HCT116 (cell line): ENCODE measurements around the gene TRIM37. TPM values are rescaled to one million over a fixed set of nuclear protein-coding genes. Genes with fewer than 3 reads are reported as not detected.

Experiments
- ATAC-seq: fragments of 200-7000 bp; cut with Tn5 transposase; 2 replicates; pipeline ENCODE4 v1.9.1; 2020; ENCODE audit warnings: mild to moderate bottlenecking, moderate library complexity
- Bru-seq: library from RNA; stranded (reverse); fragments of 400-500 nt; gene quantifications from one replicate; lab custom pipeline; 2021; lab: Mats Ljungman, UMichigan
- BruChase-seq, 2 experiments: library from RNA; stranded (reverse); fragments of 400-500 nt; gene quantifications; one replicate each; lab custom pipeline; 2021; lab: Mats Ljungman, UMichigan
- BruUV-seq: library from RNA; stranded (reverse); fragments of 400-500 nt; replicated peaks from 2 replicates; lab custom pipeline; 2021; lab: Mats Ljungman, UMichigan
- CTCF ChIA-PET: fragments of 300-600 bp; sonication (Branson Sonifier 250); formaldehyde crosslinking; loops from one replicate; lab custom pipeline; 2021; ENCODE audit warnings: antibody characterized with exemption; lab: Charles Lee
- POLR2A ChIA-PET: fragments of 300-600, 350-600 bp; sonication (Branson Sonifier 250); formaldehyde crosslinking; loops from one replicate; lab custom pipeline; 2021; ENCODE audit warnings: antibody characterized with exemption; lab: Charles Lee
- RAD21 ChIA-PET, 2 experiments: fragments of 300-600 bp; sonication (Branson Sonifier 250); formaldehyde crosslinking; loops; one replicate each; lab custom pipeline; 2023; ENCODE audit warnings: low total read pairs in 2 of 2; ENCODE audit not compliant: uncharacterized antibody in 2 of 2, unreplicated experiment in 2 of 2, low non-redundant PET in 1 of 2; lab: Charles Lee
- DNase-seq: peaks from one replicate; pipeline ENCODE4 v3.0.0-alpha.2; 2010; ENCODE audit warnings: low read depth, low spot score
- H2AFZ ChIP-seq: fragments of 200-600 bp; shearing (Covaris generic), sonication (generic); 2 replicates; pipeline ENCODE4 v1.6.1; 2017; ENCODE audit warnings: low read depth, mixed run types, mixed read lengths, antibody characterized with exemption, low read length; ENCODE audit not compliant: poor library complexity, severe bottlenecking
- H3K27ac ChIP-seq: 2 replicates; pipeline ENCODE4 v1.5.1; 2012; ENCODE audit warnings: low read depth, low read length
- H3K27me3 ChIP-seq: fragments of 200-600 bp; sonication (generic); 2 replicates; pipeline ENCODE4 v1.6.1; 2016; ENCODE audit warnings: mixed run types, low read length, mixed read lengths; ENCODE audit not compliant: insufficient read depth
- H3K36me3 ChIP-seq, 2 experiments: fragments of 200-500 bp in 1 of 2; fragments of 200-600 bp in 1 of 2; sonication (Bioruptor generic) in 1 of 2; sonication (generic) in 1 of 2; 2 replicates each; pipeline versions ENCODE4 v1.5.1 to v1.6.1; 2014 to 2016; ENCODE audit warnings: low read length in 2 of 2, inconsistent platforms in 1 of 2, mixed read lengths in 1 of 2, mixed run types in 1 of 2; ENCODE audit not compliant: insufficient read depth in 2 of 2, control insufficient read depth in 1 of 2
- H3K4me1 ChIP-seq, 2 experiments: fragments of 200-600 bp in 1 of 2; sonication (generic) in 1 of 2; 2 replicates each; pipeline versions ENCODE4 v1.5.1 to v1.6.1; 2012 to 2017; ENCODE audit warnings: low read length in 2 of 2, inconsistent platforms in 1 of 2, mild to moderate bottlenecking in 1 of 2, mixed read lengths in 1 of 2, mixed run types in 1 of 2, moderate library complexity in 1 of 2; ENCODE audit not compliant: insufficient read depth in 2 of 2, control insufficient read depth in 1 of 2
- H3K4me2 ChIP-seq: fragments of 200-600 bp; sonication (generic); 2 replicates; pipeline ENCODE4 v1.6.1; 2017; ENCODE audit warnings: mixed run types, low read length, mixed read lengths
- H3K4me3 ChIP-seq, 2 experiments: fragments of 200-600 bp in 1 of 2; sonication (generic) in 1 of 2; replicated peaks in 1 of 2; 2 replicates each; pipeline ENCODE4 v1.5.1; 2011 to 2016; ENCODE audit warnings: low read length in 2 of 2, control low read depth in 1 of 2, low read depth in 1 of 2, mild to moderate bottlenecking in 1 of 2, mixed read lengths in 1 of 2, mixed run types in 1 of 2
- H3K79me2 ChIP-seq: fragments of 200-600 bp; sonication (generic); 2 replicates; pipeline ENCODE4 v1.6.1; 2017; ENCODE audit warnings: mild to moderate bottlenecking, mixed run types, low read length, moderate library complexity, mixed read lengths; ENCODE audit not compliant: insufficient read depth
- H3K9ac ChIP-seq: fragments of 200-600 bp; sonication (generic); 2 replicates; pipeline ENCODE4 v1.6.1; 2016; ENCODE audit warnings: low read length, mixed read lengths
- H3K9me2 ChIP-seq: fragments of 200-600 bp; sonication (generic), shearing (Covaris generic); 2 replicates; pipeline ENCODE4 v1.6.1; 2017; ENCODE audit warnings: mixed run types, mild to moderate bottlenecking, moderate library complexity; ENCODE audit not compliant: insufficient read depth
- H3K9me3 ChIP-seq, 2 experiments: fragments of 200-500 bp in 1 of 2; fragments of 200-600 bp in 1 of 2; sonication (Bioruptor generic) in 1 of 2; sonication (generic) in 1 of 2; 2 replicates each; pipeline ENCODE4 v1.6.1; 2014 to 2017; ENCODE audit warnings: low read length in 2 of 2, mixed read lengths in 2 of 2, inconsistent platforms in 1 of 2, low read depth in 1 of 2, mild to moderate bottlenecking in 1 of 2, mixed run types in 1 of 2, moderate library complexity in 1 of 2; ENCODE audit not compliant: control insufficient read depth in 1 of 2, insufficient read depth in 1 of 2
- H4K20me1 ChIP-seq: fragments of 200-600 bp; sonication (generic), shearing (Covaris generic); 2 replicates; pipeline ENCODE4 v1.6.1; 2017; ENCODE audit warnings: mixed run types, mild to moderate bottlenecking, moderate library complexity; ENCODE audit not compliant: insufficient read depth
- CBX3 ChIP-seq: IDR thresholded peaks from 2 replicates; pipeline ENCODE4 v1.6.1; 2012; ENCODE audit warnings: low read depth
- CTCF ChIP-seq, 3 experiments: fragments of 200-600 bp in 1 of 3; sonication (generic) in 1 of 3; IDR thresholded peaks in 2 of 3; conservative IDR thresholded peaks in 1 of 3; 2 replicates each; pipeline ENCODE4 v1.5.1; 2012 to 2017; ENCODE audit warnings: low read depth in 2 of 3, low read length in 2 of 3, antibody characterized with exemption in 1 of 3, borderline replicate concordance in 1 of 3, control low read depth in 1 of 3, mild to moderate bottlenecking in 1 of 3, mixed read lengths in 1 of 3, mixed run types in 1 of 3, moderate library complexity in 1 of 3; ENCODE audit not compliant: insufficient read depth in 1 of 3
- EGR1 ChIP-seq: IDR thresholded peaks from 2 replicates; pipeline ENCODE4 v1.6.1; 2012; ENCODE audit warnings: low read depth
- ELF1 ChIP-seq: IDR thresholded peaks from 2 replicates; pipeline ENCODE4 v1.6.1; 2012; ENCODE audit warnings: low read depth, borderline replicate concordance
- EZH2 ChIP-seq: fragments of 200-600 bp; sonication (generic); IDR thresholded peaks from 2 replicates; pipeline ENCODE4 v1.6.1; 2017; ENCODE audit warnings: antibody characterized with exemption, mixed run types
- FOSL1 ChIP-seq: IDR thresholded peaks from 2 replicates; pipeline ENCODE4 v1.6.1; 2012; ENCODE audit warnings: low read depth
- MAX ChIP-seq: IDR thresholded peaks from 2 replicates; pipeline ENCODE4 v1.6.1; 2012
- RAD21 ChIP-seq: IDR thresholded peaks from 2 replicates; pipeline ENCODE4 v1.6.1; 2012; ENCODE audit warnings: low read depth, mild to moderate bottlenecking
- REST ChIP-seq: IDR thresholded peaks from 2 replicates; pipeline ENCODE4 v1.6.1; 2012; ENCODE audit warnings: low read depth
- SP1 ChIP-seq: IDR thresholded peaks from 2 replicates; pipeline ENCODE4 v1.6.1; 2012; ENCODE audit warnings: low read depth
- SRF ChIP-seq: IDR thresholded peaks from 2 replicates; pipeline ENCODE4 v1.6.1; 2012; ENCODE audit warnings: low read depth
- TCF7L2 ChIP-seq: IDR thresholded peaks from 2 replicates; pipeline ENCODE4 v1.7.0; 2011; ENCODE audit warnings: borderline replicate concordance, inconsistent platforms; ENCODE audit not compliant: insufficient read depth, insufficient read length; ENCODE audit errors: extremely low read depth
- YY1 ChIP-seq: IDR thresholded peaks from 2 replicates; pipeline ENCODE4 v1.6.1; 2011; ENCODE audit warnings: low read length, low read depth, moderate library complexity, mild to moderate bottlenecking; ENCODE audit not compliant: insufficient replicate concordance; ENCODE audit errors: extremely low read depth
- ZFX ChIP-seq: fragments of 450-650 bp; IDR thresholded peaks from 2 replicates; pipeline ENCODE4 v1.6.1; 2017
- intact Hi-C: fragments of 100-400 bp; cut with micrococcal nuclease; formaldehyde crosslinking; loops from 2 replicates; pipeline ENCODE4 v1.10.0; 2022
- long read RNA-seq: library from polyadenylated mRNA; unstranded; transcript quantifications from one replicate; pipeline ENCODE4 v2.0.0, GENCODE V29; 2021; ENCODE audit not compliant: unreplicated experiment
- polyA plus RNA-seq: library from polyadenylated mRNA; unstranded; fragments of >200 nt; gene quantifications from 2 replicates; pipeline ENCODE4 v1.2.1, GENCODE V29; 2012; ENCODE audit warnings: missing spikeins
- total RNA-seq: library from RNA; stranded (reverse); gene quantifications from one replicate; pipeline ENCODE4 v1.2.1, GENCODE V29; 2021; ENCODE audit not compliant: unreplicated experiment

Gene TRIM37
- total RNA-seq (55.7 TPM), Bru-seq, nascent RNA (percentile 79 among the genes with signal in this experiment), BruChase-seq, experiment 1, labeled RNA remaining after a 6-hour chase (percentile 80 among the genes with signal in this experiment), BruChase-seq, experiment 2, labeled RNA remaining after a 2-hour chase (percentile 74 among the genes with signal in this experiment)
- 19.5 and 21.8 TPM in 2 replicates for polyA plus RNA-seq
- long read RNA-seq, full-length matches to known transcripts: 39 of 101 reads
- long read RNA-seq, partial matches to known transcripts: 27 of 101 reads
- long read RNA-seq, other reads (novel, unspliced or antisense): 35 of 101 reads

GRCh38 chr17:59106463-59107305 lies at the start of gene TRIM37:
Gene TRIM37 (minus strand): TSS chr17:59106880. CDS start chr17:59106461, 419 bp downstream.
- no TSS peak for BruUV-seq
- peak within 1 kb of the TSS; percentile 39 for H2AFZ ChIP-seq
- peaks cover 9 to 10% of the 10 kb centered on the region in 2 experiments; a peak in 3 of 4 replicates for H3K36me3 ChIP-seq
- RAD21 ChIA-PET: interaction anchor here in 1 of 2 experiments (0.6 to 1.1 kb wide), 2 partner anchors 48 to 226 kb away, joined by 3 to 4 read pairs; partner anchors contain the start of genes PRR11 and SKA2
- H3K4me2 ChIP-seq: peak within 1 kb of the TSS; percentile 90
- no peaks in the 10 kb centered on the region; the same call in 1 of the 2 replicates for H4K20me1 ChIP-seq
- DNase-seq (peak; percentile 100), ATAC-seq (peak; percentile 96)
- peaks cover 12 to 19% of the 10 kb centered on the region in 2 experiments for H3K4me1 ChIP-seq
- peak within 1 kb of the TSS; percentile 80 for H3K27ac ChIP-seq
- peak within 1 kb of the TSS; percentile 90 for H3K9ac ChIP-seq
- no peaks in the 10 kb centered on the region for H3K9me2 ChIP-seq
- CTCF ChIA-PET: interaction anchor here (0.8 to 2.2 kb wide), 2 partner anchors 12 to 40 kb away, joined by 3 to 6 read pairs; no protein-coding TSS in a partner anchor
- H3K4me3 ChIP-seq: peak within 1 kb of the TSS; percentile 65 to 86
- intact Hi-C loops: loop anchor here (1.0 to 10.0 kb wide), 2 partner anchors 49 to 592 kb away; partner anchors contain the start of genes MTMR4, PRR11 and SKA2
- H3K9me3 ChIP-seq: no peaks in the 10 kb centered on the region
- no peaks in the 10 kb centered on the region for H3K27me3 ChIP-seq
- H3K79me2 ChIP-seq: peaks cover 52% of the 10 kb centered on the region
- POLR2A ChIA-PET: interaction anchor here (1.1 to 1.4 kb wide), 4 partner anchors 11 to 476 kb away, joined by 3 to 6 read pairs (median 4); no protein-coding TSS in a partner anchor
- TF ChIP-seq TCF7L2: no peak
- TF ChIP-seq EGR1: peak; percentile 99
- TF ChIP-seq ELF1: no peak
- TF ChIP-seq REST: no peak
- no peak for TF ChIP-seq RAD21
- no peak for TF ChIP-seq YY1
- no peak for TF ChIP-seq FOSL1
- peak; percentile 72; the same call in 1 of the 2 replicates for TF ChIP-seq SP1
- peak; percentile 66; the same call in 1 of the 2 replicates for TF ChIP-seq CBX3
- TF ChIP-seq ZFX: peak; percentile 17; the same call in 1 of the 2 replicates
- TF ChIP-seq SRF: no peak
- TF ChIP-seq CTCF (IDR thresholded peaks at IDR 0.05 in 2 of 3, conservative IDR thresholded peaks at IDR 0.05 in 1 of 3; ENCODE audit: borderline replicate concordance in 1 of 3, insufficient read depth in 1 of 3, low read depth in 2 of 3, low read length in 2 of 3): 0 out of 6 replicates have a peak, but pooled peaks of 1 of the 3 experiments have one; percentile 5
- TF ChIP-seq EZH2: no peak
- TF ChIP-seq MAX: peak; percentile 95
